ENCODE measurements around the gene TMIGD1.

TMIGD1 gene

GRCh38 chr17:30332057-30332542, 1.8 kb downstream of the TMIGD1 start:
- H3K4me2 ChIP-seq (ENCODE audit: low read depth, low read length): peak overlapping the region; percentile 37
- H3K4me1 ChIP-seq (ENCODE audit: low read length): peaks cover 26% of the 10 kb centered on the region
- H3K4me3 ChIP-seq (ENCODE audit: low read length): no peak overlapping the region
- H3K36me3 ChIP-seq (replicated peaks; ENCODE audit: insufficient read depth, low read length): no peaks in the 10 kb centered on the region
- no peak overlapping the region for H3K9ac ChIP-seq (ENCODE audit: low read length)
- TF ChIP-seq EZH2phosphoT487 (IDR thresholded peaks at IDR 0.05; ENCODE audit: low read length) (no peak), EZH2 (optimal IDR thresholded peaks at IDR 0.05; ENCODE audit: low read depth, low read length) (no peak), CTCF (IDR thresholded peaks at IDR 0.05; ENCODE audit: low read length) (no peak)
- H3K79me2 ChIP-seq (ENCODE audit: low read length): no peaks in the 10 kb centered on the region
- no peaks in the 10 kb centered on the region for H3K27me3 ChIP-seq (replicated peaks; ENCODE audit: insufficient read depth, low read length)
- peaks cover 11% of the 10 kb centered on the region for H3F3A ChIP-seq (ENCODE audit: insufficient read depth, low read length)
- DNase-seq: peak; percentile 81
- H2AFZ ChIP-seq (ENCODE audit: low read length): no peak overlapping the region
- H3K9me3 ChIP-seq (replicated peaks; ENCODE audit: insufficient read depth, low read length): no peaks in the 10 kb centered on the region
- H4K20me1 ChIP-seq (ENCODE audit: insufficient read depth, low read length): no peaks in the 10 kb centered on the region
- H3K9me2 ChIP-seq (replicated peaks; ENCODE audit: insufficient read depth, low read length): no peaks in the 10 kb centered on the region
- H3K27ac ChIP-seq (ENCODE audit: low read length): peak overlapping the region; percentile 65; the same call in 1 of the 2 replicates

GRCh38 chr17:30326809-30327208, 7.0 kb downstream of the TMIGD1 start:
- Histone ChIP-seq H3K9me2 (replicated peaks; ENCODE audit: insufficient read depth, low read length) (no peaks in the 10 kb centered on the region), H3K27me3 (replicated peaks; ENCODE audit: insufficient read depth, low read length) (no peaks in the 10 kb centered on the region), H3K36me3 (replicated peaks; ENCODE audit: insufficient read depth, low read length) (no peaks in the 10 kb centered on the region), H3F3A (ENCODE audit: insufficient read depth, low read length) (peaks cover 1% of the 10 kb centered on the region), H3K4me3 (ENCODE audit: low read length) (no peak overlapping the region), H3K9me3 (replicated peaks; ENCODE audit: insufficient read depth, low read length) (no peaks in the 10 kb centered on the region), H4K20me1 (ENCODE audit: insufficient read depth, low read length) (no peaks in the 10 kb centered on the region), H3K27ac (ENCODE audit: low read length) (no peak overlapping the region), H3K4me2 (ENCODE audit: low read depth, low read length) (no peak overlapping the region), H2AFZ (ENCODE audit: low read length) (no peak overlapping the region), H3K4me1 (ENCODE audit: low read length) (peaks cover 14% of the 10 kb centered on the region), H3K9ac (ENCODE audit: low read length) (no peak overlapping the region), H3K79me2 (ENCODE audit: low read length) (no peaks in the 10 kb centered on the region)
- DNase-seq: no peak
- no peak for TF ChIP-seq EZH2 (optimal IDR thresholded peaks at IDR 0.05; ENCODE audit: low read depth, low read length)
- no peak for TF ChIP-seq CTCF (IDR thresholded peaks at IDR 0.05; ENCODE audit: low read length)

GRCh38 chr17:30324723-30325122, 9.1 kb downstream of the TMIGD1 start:
- H3K4me1 ChIP-seq (ENCODE audit: low read length): no peaks in the 10 kb centered on the region
- H4K20me1 ChIP-seq (ENCODE audit: insufficient read depth, low read length): no peaks in the 10 kb centered on the region
- H3K9me3 ChIP-seq (replicated peaks; ENCODE audit: insufficient read depth, low read length): no peaks in the 10 kb centered on the region
- no peak overlapping the region for H3K9ac ChIP-seq (ENCODE audit: low read length)
- no peak overlapping the region for H3K4me3 ChIP-seq (ENCODE audit: low read length)
- H3K36me3 ChIP-seq (replicated peaks; ENCODE audit: insufficient read depth, low read length): no peaks in the 10 kb centered on the region
- no peak overlapping the region for H2AFZ ChIP-seq (ENCODE audit: low read length)
- DNase-seq: no peak
- TF ChIP-seq EZH2phosphoT487 (IDR thresholded peaks at IDR 0.05; ENCODE audit: low read length) (no peak), CTCF (IDR thresholded peaks at IDR 0.05; ENCODE audit: low read length) (no peak), EZH2 (optimal IDR thresholded peaks at IDR 0.05; ENCODE audit: low read depth, low read length) (no peak)
- H3K27me3 ChIP-seq (replicated peaks; ENCODE audit: insufficient read depth, low read length): no peaks in the 10 kb centered on the region
- H3F3A ChIP-seq (ENCODE audit: insufficient read depth, low read length): no peaks in the 10 kb centered on the region
- no peaks in the 10 kb centered on the region for H3K79me2 ChIP-seq (ENCODE audit: low read length)
- no peak overlapping the region for H3K4me2 ChIP-seq (ENCODE audit: low read depth, low read length)
- H3K9me2 ChIP-seq (replicated peaks; ENCODE audit: insufficient read depth, low read length): no peaks in the 10 kb centered on the region
- H3K27ac ChIP-seq (ENCODE audit: low read length): no peak overlapping the region
